ENCODE data around the gene ADAT3. TPM values are rescaled to one million over a fixed set of nuclear protein-coding genes. Genes with fewer than 3 reads are reported as not detected.
"Not testable (repeated sequence)": the region's sequence is repeated elsewhere in the genome, so short reads cannot be mapped to it uniquely, and the experiment has no call there.

ADAT3 gene
- polyA plus RNA-seq, 2 of the 4 experiments (the other 2 are of a cell fraction) = 0.66 to 5.6 TPM

DNA sequence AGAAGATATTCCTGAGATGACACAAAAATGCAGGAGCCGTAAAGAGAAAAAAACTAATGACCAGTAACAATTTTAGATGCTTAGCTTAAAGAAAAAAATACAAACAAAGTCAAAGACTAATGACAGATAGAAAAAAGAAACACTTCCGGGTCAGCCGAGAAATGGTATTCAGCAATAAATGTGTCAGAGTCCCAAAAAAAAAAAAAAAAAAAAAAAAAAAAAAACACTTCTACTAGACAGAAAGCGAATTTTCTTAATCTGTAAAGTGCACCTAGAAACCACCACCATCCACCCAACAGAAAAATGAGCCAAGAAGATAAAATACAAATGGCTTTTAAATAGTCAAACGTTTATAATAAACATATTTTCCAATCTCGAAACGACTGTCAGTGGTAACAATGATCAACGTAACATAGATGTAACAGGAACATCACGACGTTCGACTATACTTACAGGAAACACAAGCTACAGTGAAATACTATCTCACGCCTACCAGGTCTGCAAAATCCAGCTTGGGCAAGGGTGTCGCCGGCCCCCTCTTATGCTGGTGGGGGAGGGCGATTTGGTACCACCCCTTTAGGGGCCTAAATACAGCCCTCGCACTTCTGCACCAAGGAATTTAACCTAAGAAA, 30.5 kb upstream of the ADAT3 start:
- no peaks in the 10 kb centered on the region for H3K9me3 ChIP-seq
- ChIA-PET CTCF (interaction anchor here (2.7 kb wide), 1 partner anchor 10 kb away, joined by 10 read pairs; no protein-coding TSS in a partner anchor), POLR2A (interaction anchor here (0.6 to 1.2 kb wide), 3 partner anchors 10 to 510 kb away, joined by 3 to 4 read pairs (median 3); partner anchors contain the start of gene ABHD17A)
- H3K4me1 ChIP-seq = peaks cover 14% of the 10 kb centered on the region
- DNase-seq (ENCODE audit: low read depth in 1 of 2, low spot score in 1 of 2) (no peak), ATAC-seq (no peak), FAIRE-seq (no peak)
- 18% methylated on average over 16 of the region's 16 CpGs for WGBS (ENCODE audit: missing lambda C conversion rate)
- TF ChIP-seq EP300 (IDR thresholded peaks at IDR 0.05) = no peak
- TF ChIP-seq, protein P1, sequence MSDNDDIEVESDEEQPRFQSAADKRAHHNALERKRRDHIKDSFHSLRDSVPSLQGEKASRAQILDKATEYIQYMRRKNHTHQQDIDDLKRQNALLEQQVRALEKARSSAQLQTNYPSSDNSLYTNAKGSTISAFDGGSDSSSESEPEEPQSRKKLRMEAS (IDR thresholded peaks at IDR 0.05) = no peak
- peak overlapping the region; percentile 100 for H3K4me2 ChIP-seq
- H3K4me3 ChIP-seq = peak overlapping the region; percentile 88
- H3K27ac ChIP-seq = peak overlapping the region; percentile 88 to 95

DNA sequence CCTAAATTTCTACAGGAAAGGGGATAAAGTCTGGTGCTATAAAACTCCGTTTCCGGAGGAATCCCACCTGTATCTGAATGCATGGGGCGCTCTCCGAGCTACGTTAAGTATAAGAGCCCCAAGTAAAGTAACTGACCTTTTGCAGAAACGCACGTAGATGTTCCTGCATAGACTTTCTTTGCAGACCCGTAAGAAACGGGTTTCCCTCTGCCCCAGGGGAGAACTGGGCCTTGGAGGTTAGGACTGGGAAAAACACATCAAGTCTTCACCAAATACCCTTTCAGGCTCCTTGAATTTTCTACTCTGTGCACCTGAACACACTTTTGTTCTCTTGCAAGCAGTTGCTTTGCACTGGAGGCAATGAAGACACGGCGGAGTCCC, 29.9 kb upstream of the ADAT3 start:
- DNase-seq (ENCODE audit: low read depth in 1 of 2, low spot score in 1 of 2) = not testable (repeated sequence)
- POLR2A ChIA-PET = interaction anchor here (0.6 to 1.2 kb wide), 2 partner anchors 10 to 11 kb away, joined by 3 to 4 read pairs; partner anchors contain the start of gene ABHD17A

DNA sequence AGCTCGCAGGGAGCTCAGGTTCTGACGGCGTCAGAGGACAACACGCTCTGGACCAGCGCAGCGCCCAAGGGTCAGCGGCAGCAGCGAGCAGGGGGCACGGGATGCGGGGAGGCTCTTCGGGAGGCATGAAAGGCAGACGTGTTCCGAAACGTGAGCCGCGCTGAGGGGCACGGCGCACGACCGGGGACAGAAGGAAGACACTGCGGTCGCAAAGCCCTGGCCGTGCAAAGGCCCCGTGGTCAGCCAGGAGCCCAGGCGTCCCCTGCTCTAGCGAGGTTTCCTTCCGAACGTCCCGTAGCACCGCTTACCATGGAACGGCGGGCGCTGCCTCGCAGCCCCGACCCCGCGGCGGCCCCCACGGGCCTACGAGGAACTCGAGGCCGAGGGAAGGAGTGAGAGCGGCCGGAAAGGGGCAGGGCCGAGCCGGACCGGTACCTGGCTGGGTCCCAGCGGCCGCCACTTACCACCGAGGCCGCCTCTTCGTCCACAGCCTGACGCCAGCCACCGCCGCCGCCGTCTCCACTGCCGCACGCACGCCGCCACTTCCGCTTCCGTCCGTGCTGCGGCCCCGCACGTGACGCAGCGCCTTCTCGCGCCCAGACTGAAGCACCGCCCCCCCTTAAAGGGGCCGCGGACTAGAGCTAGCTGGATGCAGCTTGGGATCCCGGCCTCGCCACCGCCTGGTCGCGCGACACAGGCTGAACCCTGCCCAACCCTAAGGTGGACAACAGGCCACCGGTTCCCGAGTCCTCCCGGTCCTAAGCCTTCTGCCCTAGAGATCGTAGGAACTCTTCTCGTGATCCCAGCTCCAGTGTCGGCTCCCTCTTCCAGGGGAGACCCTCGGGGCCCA, 29.3 kb upstream of the ADAT3 start:
- CTCF ChIA-PET = interaction anchor here (0.8 to 2.7 kb wide), 5 partner anchors 9 to 54 kb away, joined by 3 to 10 read pairs (median 4); no protein-coding TSS in a partner anchor
- WGBS (ENCODE audit: missing lambda C conversion rate) = 9% methylated on average over 24 of the region's 87 CpGs
- FAIRE-seq (no peak), ATAC-seq (peak; percentile 93 to 97), DNase-seq (ENCODE audit: low read depth in 1 of 2, low spot score in 1 of 2) (peak in 1 of 2 experiments; percentile 89)
- Histone ChIP-seq H3K4me1 (peaks cover 14% of the 10 kb centered on the region), H3K4me2 (peak overlapping the region; percentile 100), H3K4me3 (peak overlapping the region; percentile 88), H3K27ac (peak overlapping the region; percentile 88 to 95), H3K9me3 (no peaks in the 10 kb centered on the region)
- TF ChIP-seq PHF8 (IDR thresholded peaks at IDR 0.05; ENCODE audit: borderline replicate concordance, low read depth) (peak; percentile 77; the same call in 1 of the 2 replicates), GATA3 (IDR thresholded peaks at IDR 0.05; ENCODE audit: borderline replicate concordance) (0 out of 2 replicates have a peak, but pooled peaks have one; percentile 18), POLR2A (IDR thresholded peaks at IDR 0.05; ENCODE audit: low read length) (peak; percentile 93), POLR2AphosphoS2 (conservative IDR thresholded peaks at IDR 0.05; ENCODE audit: low read length) (no peak), JUN (IDR thresholded peaks at IDR 0.05) (peak; percentile 37 to 92; a peak in 3 of 5 replicates), ESRRA (IDR thresholded peaks at IDR 0.05; ENCODE audit: borderline replicate concordance, low read length) (no peak), BHLHE40 (IDR thresholded peaks at IDR 0.05; ENCODE audit: low read depth, low read length) (peak; percentile 97), KDM5A (IDR thresholded peaks at IDR 0.05) (0 out of 2 replicates have a peak, but pooled peaks have one; percentile 20), RFX5 (IDR thresholded peaks at IDR 0.05) (no peak)
- TF ChIP-seq, protein P2, sequence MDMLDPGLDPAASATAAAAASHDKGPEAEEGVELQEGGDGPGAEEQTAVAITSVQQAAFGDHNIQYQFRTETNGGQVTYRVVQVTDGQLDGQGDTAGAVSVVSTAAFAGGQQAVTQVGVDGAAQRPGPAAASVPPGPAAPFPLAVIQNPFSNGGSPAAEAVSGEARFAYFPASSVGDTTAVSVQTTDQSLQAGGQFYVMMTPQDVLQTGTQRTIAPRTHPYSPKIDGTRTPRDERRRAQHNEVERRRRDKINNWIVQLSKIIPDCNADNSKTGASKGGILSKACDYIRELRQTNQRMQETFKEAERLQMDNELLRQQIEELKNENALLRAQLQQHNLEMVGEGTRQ (IDR thresholded peaks at IDR 0.05) = peak; percentile 95
- TF ChIP-seq, protein P3, sequence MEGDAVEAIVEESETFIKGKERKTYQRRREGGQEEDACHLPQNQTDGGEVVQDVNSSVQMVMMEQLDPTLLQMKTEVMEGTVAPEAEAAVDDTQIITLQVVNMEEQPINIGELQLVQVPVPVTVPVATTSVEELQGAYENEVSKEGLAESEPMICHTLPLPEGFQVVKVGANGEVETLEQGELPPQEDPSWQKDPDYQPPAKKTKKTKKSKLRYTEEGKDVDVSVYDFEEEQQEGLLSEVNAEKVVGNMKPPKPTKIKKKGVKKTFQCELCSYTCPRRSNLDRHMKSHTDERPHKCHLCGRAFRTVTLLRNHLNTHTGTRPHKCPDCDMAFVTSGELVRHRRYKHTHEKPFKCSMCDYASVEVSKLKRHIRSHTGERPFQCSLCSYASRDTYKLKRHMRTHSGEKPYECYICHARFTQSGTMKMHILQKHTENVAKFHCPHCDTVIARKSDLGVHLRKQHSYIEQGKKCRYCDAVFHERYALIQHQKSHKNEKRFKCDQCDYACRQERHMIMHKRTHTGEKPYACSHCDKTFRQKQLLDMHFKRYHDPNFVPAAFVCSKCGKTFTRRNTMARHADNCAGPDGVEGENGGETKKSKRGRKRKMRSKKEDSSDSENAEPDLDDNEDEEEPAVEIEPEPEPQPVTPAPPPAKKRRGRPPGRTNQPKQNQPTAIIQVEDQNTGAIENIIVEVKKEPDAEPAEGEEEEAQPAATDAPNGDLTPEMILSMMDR (IDR thresholded peaks at IDR 0.05) = no peak
- TF ChIP-seq, protein P4, sequence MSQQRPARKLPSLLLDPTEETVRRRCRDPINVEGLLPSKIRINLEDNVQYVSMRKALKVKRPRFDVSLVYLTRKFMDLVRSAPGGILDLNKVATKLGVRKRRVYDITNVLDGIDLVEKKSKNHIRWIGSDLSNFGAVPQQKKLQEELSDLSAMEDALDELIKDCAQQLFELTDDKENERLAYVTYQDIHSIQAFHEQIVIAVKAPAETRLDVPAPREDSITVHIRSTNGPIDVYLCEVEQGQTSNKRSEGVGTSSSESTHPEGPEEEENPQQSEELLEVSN (IDR thresholded peaks at IDR 0.05; ENCODE audit: borderline replicate concordance, low read depth) = peak; percentile 83
- TF ChIP-seq, protein P5, sequence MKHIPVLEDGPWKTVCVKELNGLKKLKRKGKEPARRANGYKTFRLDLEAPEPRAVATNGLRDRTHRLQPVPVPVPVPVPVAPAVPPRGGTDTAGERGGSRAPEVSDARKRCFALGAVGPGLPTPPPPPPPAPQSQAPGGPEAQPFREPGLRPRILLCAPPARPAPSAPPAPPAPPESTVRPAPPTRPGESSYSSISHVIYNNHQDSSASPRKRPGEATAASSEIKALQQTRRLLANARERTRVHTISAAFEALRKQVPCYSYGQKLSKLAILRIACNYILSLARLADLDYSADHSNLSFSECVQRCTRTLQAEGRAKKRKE (CRISPR knock-in tag; IDR thresholded peaks at IDR 0.05; ENCODE audit: low read depth) = no peak
- TF ChIP-seq, protein P1 (IDR thresholded peaks at IDR 0.05) = peak; percentile 95
- TF ChIP-seq, protein P6, sequence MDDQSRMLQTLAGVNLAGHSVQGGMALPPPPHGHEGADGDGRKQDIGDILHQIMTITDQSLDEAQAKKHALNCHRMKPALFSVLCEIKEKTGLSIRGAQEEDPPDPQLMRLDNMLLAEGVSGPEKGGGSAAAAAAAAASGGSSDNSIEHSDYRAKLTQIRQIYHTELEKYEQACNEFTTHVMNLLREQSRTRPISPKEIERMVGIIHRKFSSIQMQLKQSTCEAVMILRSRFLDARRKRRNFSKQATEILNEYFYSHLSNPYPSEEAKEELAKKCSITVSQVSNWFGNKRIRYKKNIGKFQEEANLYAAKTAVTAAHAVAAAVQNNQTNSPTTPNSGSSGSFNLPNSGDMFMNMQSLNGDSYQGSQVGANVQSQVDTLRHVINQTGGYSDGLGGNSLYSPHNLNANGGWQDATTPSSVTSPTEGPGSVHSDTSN (IDR thresholded peaks at IDR 0.05) = peak; percentile 61
- TF ChIP-seq, protein P7, sequence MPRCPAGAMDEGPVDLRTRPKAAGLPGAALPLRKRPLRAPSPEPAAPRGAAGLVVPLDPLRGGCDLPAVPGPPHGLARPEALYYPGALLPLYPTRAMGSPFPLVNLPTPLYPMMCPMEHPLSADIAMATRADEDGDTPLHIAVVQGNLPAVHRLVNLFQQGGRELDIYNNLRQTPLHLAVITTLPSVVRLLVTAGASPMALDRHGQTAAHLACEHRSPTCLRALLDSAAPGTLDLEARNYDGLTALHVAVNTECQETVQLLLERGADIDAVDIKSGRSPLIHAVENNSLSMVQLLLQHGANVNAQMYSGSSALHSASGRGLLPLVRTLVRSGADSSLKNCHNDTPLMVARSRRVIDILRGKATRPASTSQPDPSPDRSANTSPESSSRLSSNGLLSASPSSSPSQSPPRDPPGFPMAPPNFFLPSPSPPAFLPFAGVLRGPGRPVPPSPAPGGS (IDR thresholded peaks at IDR 0.05) = peak; percentile 73; the same call in 1 of the 3 replicates
- POLR2A ChIA-PET = interaction anchor here (0.6 to 1.3 kb wide), 5 partner anchors 9 to 11 kb away, joined by 3 to 6 read pairs (median 4); partner anchors contain the start of gene ABHD17A

More for the DNA sequence above, 29.9 kb upstream of the ADAT3 start:
- FAIRE-seq, H3K9me3 ChIP-seq: not testable (repeated sequence)
- H3K4me2 ChIP-seq = peak overlapping the region; percentile 100
- peak overlapping the region; percentile 88 to 95 for H3K27ac ChIP-seq
- H3K4me3 ChIP-seq = peak overlapping the region; percentile 88
- 7% methylated on average over 11 of the region's 11 CpGs for WGBS (ENCODE audit: missing lambda C conversion rate)
- peaks cover 14% of the 10 kb centered on the region for H3K4me1 ChIP-seq
- CTCF ChIA-PET = interaction anchor here (2.7 kb wide), 1 partner anchor 11 kb away, joined by 10 read pairs; no protein-coding TSS in a partner anchor
- ATAC-seq = peak in 1 of 2 experiments; percentile 8; a peak in 3 of 6 replicates
